HG03039 (cell line): ENCODE data around the gene MRO.

Experiments used
- ATAC-seq: cut with Tn5 transposase; IDR thresholded peaks from one replicate; pipeline ENCODE4 v1.9.1; 2021; ENCODE audit warnings: mild to moderate bottlenecking, moderate library complexity; ENCODE audit not compliant: unreplicated experiment

MRO gene

GRCh38 chr18:50748243-50749229 is 71.3 kb downstream of the MRO start:
- ATAC-seq: no peak

- ATAC-seq: no peak
Measured at GRCh38 chr18:50747849-50748242, 72.0 kb downstream of the MRO start.

- ATAC-seq: no peak
Measured at GRCh38 chr18:50745945-50746344, 73.9 kb downstream of the MRO start.
